Measurements from ENCODE around the gene CD200R1. TPM values are rescaled to one million over a fixed set of nuclear protein-coding genes. Genes with fewer than 3 reads are reported as not detected.

CD200R1 gene
- total RNA-seq, 1 experiment from 2014 or later: not detected

- Histone ChIP-seq H3K27ac (no peak overlapping the region), H3K4me1 (replicated peaks) (no peaks in the 10 kb centered on the region; the same call in 1 of the 2 replicates), H3K4me3 (no peak overlapping the region), H3K27me3 (replicated peaks) (no peaks in the 10 kb centered on the region), H3K9me3 (replicated peaks) (no peaks in the 10 kb centered on the region), H3K36me3 (no peaks in the 10 kb centered on the region)
- no peak for DNase-seq (ENCODE audit: low read depth in 1 of 2, low spot score in 2 of 2)
These were observed 12.9 kb upstream of the CD200R1 start for GRCh38 chr3:112987710-112988334.

- no peaks in the 10 kb centered on the region for H3K36me3 ChIP-seq
- no peaks in the 10 kb centered on the region for H3K27me3 ChIP-seq (replicated peaks)
- no peak for DNase-seq (ENCODE audit: low read depth in 1 of 2, low spot score in 2 of 2)
- H3K4me1 ChIP-seq (replicated peaks): no peaks in the 10 kb centered on the region
- no peak overlapping the region for H3K27ac ChIP-seq
- no peak overlapping the region for H3K4me3 ChIP-seq
- H3K9me3 ChIP-seq (replicated peaks): no peaks in the 10 kb centered on the region
These were observed 9.6 kb upstream of the CD200R1 start for GRCh38 chr3:112984485-112984884.

GRCh38 chr3:112982710-112983109, 7.8 kb upstream of the CD200R1 start:
- Histone ChIP-seq H3K4me1 (replicated peaks) (no peaks in the 10 kb centered on the region), H3K4me3 (no peak overlapping the region), H3K36me3 (no peaks in the 10 kb centered on the region), H3K27me3 (replicated peaks) (no peaks in the 10 kb centered on the region; the same call in 1 of the 2 replicates), H3K9me3 (replicated peaks) (no peaks in the 10 kb centered on the region), H3K27ac (no peak overlapping the region)
- no peak for DNase-seq (ENCODE audit: low read depth in 1 of 2, low spot score in 2 of 2)

GRCh38 chr3:112980080-112980479, 5.2 kb upstream of the CD200R1 start:
- Histone ChIP-seq H3K27me3 (replicated peaks) (no peaks in the 10 kb centered on the region; the same call in 1 of the 2 replicates), H3K27ac (no peak overlapping the region), H3K9me3 (replicated peaks) (no peaks in the 10 kb centered on the region), H3K4me3 (no peak overlapping the region), H3K36me3 (no peaks in the 10 kb centered on the region), H3K4me1 (replicated peaks) (no peaks in the 10 kb centered on the region)
- no peak for DNase-seq (ENCODE audit: low read depth in 1 of 2, low spot score in 2 of 2)

- H3K4me1 ChIP-seq (replicated peaks): no peaks in the 10 kb centered on the region
- H3K27me3 ChIP-seq (replicated peaks): no peaks in the 10 kb centered on the region; the same call in 1 of the 2 replicates
- H3K9me3 ChIP-seq (replicated peaks): no peaks in the 10 kb centered on the region
- no peak overlapping the region for H3K27ac ChIP-seq
- H3K36me3 ChIP-seq: no peaks in the 10 kb centered on the region
- H3K4me3 ChIP-seq: no peak overlapping the region
- peak in 1 of 2 experiments; percentile 17 for DNase-seq (ENCODE audit: low read depth in 1 of 2, low spot score in 2 of 2)
These were observed 4.4 kb upstream of the CD200R1 start for GRCh38 chr3:112979244-112979832.

- peaks cover 3% of the 10 kb centered on the region; the same call in 1 of the 2 replicates for H3K27me3 ChIP-seq (replicated peaks)
- no peak overlapping the region for H3K4me3 ChIP-seq
- no peak for DNase-seq (ENCODE audit: low read depth in 1 of 2, low spot score in 2 of 2)
- no peaks in the 10 kb centered on the region for H3K4me1 ChIP-seq (replicated peaks)
- H3K27ac ChIP-seq: no peak overlapping the region
- no peaks in the 10 kb centered on the region for H3K9me3 ChIP-seq (replicated peaks)
- H3K36me3 ChIP-seq: no peaks in the 10 kb centered on the region
These were observed 2.0 kb upstream of the CD200R1 start for GRCh38 chr3:112976953-112977352.

GRCh38 chr3:112976001-112976400, 1.1 kb upstream of the CD200R1 start:
- no peaks in the 10 kb centered on the region for H3K36me3 ChIP-seq
- peaks cover 5% of the 10 kb centered on the region; the same call in 1 of the 2 replicates for H3K27me3 ChIP-seq (replicated peaks)
- H3K27ac ChIP-seq: no peak overlapping the region
- no peak for DNase-seq (ENCODE audit: low read depth in 1 of 2, low spot score in 2 of 2)
- no peak overlapping the region for H3K4me3 ChIP-seq
- no peaks in the 10 kb centered on the region for H3K9me3 ChIP-seq (replicated peaks)
- H3K4me1 ChIP-seq (replicated peaks): no peaks in the 10 kb centered on the region

- Histone ChIP-seq H3K4me3 (no peak overlapping the region), H3K27me3 (replicated peaks) (peaks cover 5% of the 10 kb centered on the region; the same call in 1 of the 2 replicates), H3K27ac (no peak overlapping the region), H3K4me1 (replicated peaks) (no peaks in the 10 kb centered on the region), H3K9me3 (replicated peaks) (no peaks in the 10 kb centered on the region), H3K36me3 (no peaks in the 10 kb centered on the region)
- DNase-seq (ENCODE audit: low read depth in 1 of 2, low spot score in 2 of 2): no peak
These were observed 755 bp downstream of the CD200R1 start for GRCh38 chr3:112974178-112974517.

- Histone ChIP-seq H3K4me1 (replicated peaks) (no peaks in the 10 kb centered on the region), H3K36me3 (no peaks in the 10 kb centered on the region), H3K4me3 (no peak overlapping the region), H3K27ac (no peak overlapping the region), H3K9me3 (replicated peaks) (no peaks in the 10 kb centered on the region), H3K27me3 (replicated peaks) (peaks cover 5% of the 10 kb centered on the region; the same call in 1 of the 2 replicates)
- no peak for DNase-seq (ENCODE audit: low read depth in 1 of 2, low spot score in 2 of 2)
These were observed 1.4 kb downstream of the CD200R1 start for GRCh38 chr3:112973325-112974177.

- Histone ChIP-seq H3K27ac (no peak overlapping the region), H3K27me3 (replicated peaks) (peaks cover 5% of the 10 kb centered on the region; the same call in 1 of the 2 replicates), H3K36me3 (no peaks in the 10 kb centered on the region), H3K4me3 (no peak overlapping the region), H3K9me3 (replicated peaks) (no peaks in the 10 kb centered on the region), H3K4me1 (replicated peaks) (no peaks in the 10 kb centered on the region)
- no peak for DNase-seq (ENCODE audit: low read depth in 1 of 2, low spot score in 2 of 2)
These were observed 2.7 kb downstream of the CD200R1 start for GRCh38 chr3:112972158-112972557.

- Histone ChIP-seq H3K27ac (no peak overlapping the region), H3K4me1 (replicated peaks) (no peaks in the 10 kb centered on the region), H3K36me3 (no peaks in the 10 kb centered on the region), H3K4me3 (no peak overlapping the region), H3K27me3 (replicated peaks) (peaks cover 5% of the 10 kb centered on the region; the same call in 1 of the 2 replicates), H3K9me3 (replicated peaks) (no peaks in the 10 kb centered on the region)
- DNase-seq (ENCODE audit: low read depth in 1 of 2, low spot score in 2 of 2): no peak
These were observed 7.1 kb downstream of the CD200R1 start for GRCh38 chr3:112967828-112968227.

- no peak overlapping the region for H3K4me3 ChIP-seq
- DNase-seq (ENCODE audit: low read depth in 1 of 2, low spot score in 2 of 2): no peak
- H3K9me3 ChIP-seq (replicated peaks): no peaks in the 10 kb centered on the region
- peaks cover 5% of the 10 kb centered on the region; the same call in 1 of the 2 replicates for H3K27me3 ChIP-seq (replicated peaks)
- no peaks in the 10 kb centered on the region for H3K36me3 ChIP-seq
- no peaks in the 10 kb centered on the region for H3K4me1 ChIP-seq (replicated peaks)
- no peak overlapping the region for H3K27ac ChIP-seq
These were observed 7.5 kb downstream of the CD200R1 start for GRCh38 chr3:112967425-112967824.

- DNase-seq (ENCODE audit: low read depth in 1 of 2, low spot score in 2 of 2): no peak
- Histone ChIP-seq H3K27me3 (replicated peaks) (no peaks in the 10 kb centered on the region), H3K4me1 (replicated peaks) (no peaks in the 10 kb centered on the region), H3K4me3 (no peak overlapping the region), H3K9me3 (replicated peaks) (no peaks in the 10 kb centered on the region), H3K36me3 (no peaks in the 10 kb centered on the region), H3K27ac (no peak overlapping the region)
These were observed 8.3 kb downstream of the CD200R1 start for GRCh38 chr3:112966633-112967032.

GRCh38 chr3:112965656-112966055, 9.2 kb downstream of the CD200R1 start:
- Histone ChIP-seq H3K27ac (no peak overlapping the region), H3K4me3 (no peak overlapping the region), H3K4me1 (replicated peaks) (no peaks in the 10 kb centered on the region), H3K9me3 (replicated peaks) (no peaks in the 10 kb centered on the region), H3K36me3 (no peaks in the 10 kb centered on the region), H3K27me3 (replicated peaks) (no peaks in the 10 kb centered on the region)
- no peak for DNase-seq (ENCODE audit: low read depth in 1 of 2, low spot score in 2 of 2)
